OCI-LY7 (cell line): Measurements from ENCODE around the gene DNAJC24. TPM values are rescaled to one million over a fixed set of nuclear protein-coding genes. Genes with fewer than 3 reads are reported as not detected.

Experiments used
- BruUV-seq: library from RNA; stranded (reverse); fragments of 400-500 nt; replicated peaks from 2 replicates; lab custom pipeline; 2021; lab: Mats Ljungman, UMichigan
- CTCF ChIA-PET: fragments of 300-600 bp; sonication (Branson Sonifier 250); formaldehyde crosslinking; loops from one replicate; lab custom pipeline; 2022; ENCODE audit warnings: antibody characterized with exemption; ENCODE audit not compliant: unreplicated experiment; lab: Charles Lee
- POLR2A ChIA-PET: fragments of 300-600 bp; sonication (Branson Sonifier 250); formaldehyde crosslinking; loops from one replicate; lab custom pipeline; 2022; ENCODE audit warnings: antibody characterized with exemption; lab: Charles Lee
- DNase-seq: peaks from one replicate; pipeline ENCODE4 v3.0.0-alpha.2; 2015; ENCODE audit warnings: low spot score
- H2AFZ ChIP-seq: fragments of 200-600 bp; sonication (generic), shearing (Covaris generic); 2 replicates; pipeline ENCODE4 v1.6.1; 2014; ENCODE audit warnings: mild to moderate bottlenecking, antibody characterized with exemption, low read length, moderate library complexity
- H3K27ac ChIP-seq: fragments of 200-600 bp; sonication (generic); 2 replicates; pipeline ENCODE4 v1.5.1; 2014; ENCODE audit warnings: mixed run types, low read depth, mild to moderate bottlenecking, moderate library complexity, low read length, inconsistent platforms; ENCODE audit not compliant: poor library complexity, severe bottlenecking
- H3K36me3 ChIP-seq: fragments of 200-600 bp; sonication (generic); 2 replicates; pipeline ENCODE4 v1.6.1; 2014; ENCODE audit warnings: mild to moderate bottlenecking, antibody characterized with exemption, low read length, moderate library complexity, mixed read lengths; ENCODE audit not compliant: insufficient read depth
- H3K4me1 ChIP-seq: fragments of 200-600 bp; sonication (generic); 2 replicates; pipeline ENCODE4 v1.5.1; 2014; ENCODE audit warnings: mild to moderate bottlenecking, low read length; ENCODE audit not compliant: insufficient read depth, poor library complexity, severe bottlenecking
- H3K4me2 ChIP-seq: fragments of 200-600 bp; sonication (generic); 2 replicates; pipeline ENCODE4 v1.6.1; 2014; ENCODE audit warnings: mild to moderate bottlenecking, low read length
- H3K4me3 ChIP-seq: fragments of 200-600 bp; sonication (generic); 2 replicates; pipeline ENCODE4 v1.5.1; 2014; ENCODE audit warnings: mild to moderate bottlenecking, low read depth, low read length; ENCODE audit not compliant: poor library complexity, severe bottlenecking
- H3K79me2 ChIP-seq: fragments of 200-600 bp; sonication (generic); 2 replicates; pipeline ENCODE4 v1.6.1; 2016; ENCODE audit warnings: low read depth, mild to moderate bottlenecking, low read length, moderate library complexity, mixed read lengths; ENCODE audit not compliant: insufficient read depth
- H3K9me2 ChIP-seq: fragments of 200-600 bp; sonication (generic); 2 replicates; pipeline ENCODE4 v1.6.1; 2016; ENCODE audit warnings: mild to moderate bottlenecking, low read length, mixed read lengths; ENCODE audit not compliant: insufficient read depth
- H3K9me3 ChIP-seq: fragments of 200-600 bp; sonication (generic); 2 replicates; pipeline ENCODE4 v1.6.1; 2014; ENCODE audit warnings: mild to moderate bottlenecking, mixed run types, low read length, mixed read lengths
- H4K20me1 ChIP-seq: fragments of 200-600 bp; sonication (generic); 2 replicates; pipeline ENCODE4 v1.6.1; 2014; ENCODE audit warnings: mild to moderate bottlenecking, antibody characterized with exemption, low read length, moderate library complexity, mixed read lengths; ENCODE audit not compliant: insufficient read depth
- EZH2phosphoT487 ChIP-seq: fragments of 200-600 bp; sonication (generic); IDR thresholded peaks from 2 replicates; pipeline ENCODE4 v1.6.1; 2018; ENCODE audit warnings: low read depth, borderline replicate concordance, mild to moderate bottlenecking, mixed run types, antibody characterized with exemption, low read length, moderate library complexity, mixed read lengths
- intact Hi-C: fragments of 100-400 bp; cut with micrococcal nuclease; formaldehyde crosslinking; loops from one replicate; pipeline ENCODE4 v1.10.0; 2022; ENCODE audit not compliant: unreplicated experiment
- total RNA-seq, 2 experiments: library from RNA; depleted of rRNA in 1 of 2; stranded (reverse); fragments of >200 nt in 1 of 2; shearing (Covaris generic) in 1 of 2; gene quantifications; 2 replicates each; pipeline ENCODE4 v1.2.3, GENCODE V29; 2014 to 2022
- TF ChIP-seq, protein P1 (sequence below): fragments of 200-600 bp; sonication (generic); conservative IDR thresholded peaks from 2 replicates; pipeline ENCODE4 v1.5.1; 2014; ENCODE audit warnings: mild to moderate bottlenecking, antibody characterized with exemption, low read length, moderate library complexity, mixed read lengths

Gene DNAJC24
- total RNA-seq, 2 experiments from 2014 or later, result 11.6 to 16.3 TPM

DNA sequence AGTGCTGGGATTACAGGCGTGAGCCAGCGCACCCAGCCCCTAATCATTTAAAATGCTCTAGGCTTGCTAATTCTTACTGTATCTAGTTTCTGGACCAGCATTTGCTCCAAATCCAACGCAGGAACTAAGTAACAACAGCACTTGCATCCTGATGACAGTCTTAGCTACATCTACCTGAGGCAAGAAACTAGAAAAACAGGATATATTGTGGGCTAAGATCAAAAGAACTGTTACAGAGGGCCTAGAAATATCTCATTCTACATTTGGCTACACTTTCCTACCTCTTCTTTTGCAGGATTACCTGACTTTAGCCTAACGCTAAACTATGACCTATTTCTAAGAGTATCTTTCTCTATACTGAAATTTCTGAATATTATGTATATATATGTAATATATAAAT lies 7.9 kb upstream of the DNAJC24 start:
- Histone ChIP-seq H2AFZ (no peak overlapping the region), H3K4me3 (no peak overlapping the region), H3K27ac (no peak overlapping the region), H4K20me1 (no peaks in the 10 kb centered on the region), H3K9me3 (no peaks in the 10 kb centered on the region), H3K36me3 (no peaks in the 10 kb centered on the region), H3K4me1 (peaks cover 3% of the 10 kb centered on the region), H3K4me2 (no peak overlapping the region), H3K9me2 (0 out of 2 replicates have a peak, but pooled peaks cover 4% of the 10 kb centered on the region), H3K79me2 (no peaks in the 10 kb centered on the region)
- no peak for DNase-seq
- no peak for TF ChIP-seq EZH2phosphoT487
- TF ChIP-seq, protein P1, sequence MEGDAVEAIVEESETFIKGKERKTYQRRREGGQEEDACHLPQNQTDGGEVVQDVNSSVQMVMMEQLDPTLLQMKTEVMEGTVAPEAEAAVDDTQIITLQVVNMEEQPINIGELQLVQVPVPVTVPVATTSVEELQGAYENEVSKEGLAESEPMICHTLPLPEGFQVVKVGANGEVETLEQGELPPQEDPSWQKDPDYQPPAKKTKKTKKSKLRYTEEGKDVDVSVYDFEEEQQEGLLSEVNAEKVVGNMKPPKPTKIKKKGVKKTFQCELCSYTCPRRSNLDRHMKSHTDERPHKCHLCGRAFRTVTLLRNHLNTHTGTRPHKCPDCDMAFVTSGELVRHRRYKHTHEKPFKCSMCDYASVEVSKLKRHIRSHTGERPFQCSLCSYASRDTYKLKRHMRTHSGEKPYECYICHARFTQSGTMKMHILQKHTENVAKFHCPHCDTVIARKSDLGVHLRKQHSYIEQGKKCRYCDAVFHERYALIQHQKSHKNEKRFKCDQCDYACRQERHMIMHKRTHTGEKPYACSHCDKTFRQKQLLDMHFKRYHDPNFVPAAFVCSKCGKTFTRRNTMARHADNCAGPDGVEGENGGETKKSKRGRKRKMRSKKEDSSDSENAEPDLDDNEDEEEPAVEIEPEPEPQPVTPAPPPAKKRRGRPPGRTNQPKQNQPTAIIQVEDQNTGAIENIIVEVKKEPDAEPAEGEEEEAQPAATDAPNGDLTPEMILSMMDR, result no peak
- intact Hi-C loops, result no loop called here
- ChIA-PET POLR2A (no interaction called here), CTCF (no interaction called here)
- no TSS peak for BruUV-seq

DNA sequence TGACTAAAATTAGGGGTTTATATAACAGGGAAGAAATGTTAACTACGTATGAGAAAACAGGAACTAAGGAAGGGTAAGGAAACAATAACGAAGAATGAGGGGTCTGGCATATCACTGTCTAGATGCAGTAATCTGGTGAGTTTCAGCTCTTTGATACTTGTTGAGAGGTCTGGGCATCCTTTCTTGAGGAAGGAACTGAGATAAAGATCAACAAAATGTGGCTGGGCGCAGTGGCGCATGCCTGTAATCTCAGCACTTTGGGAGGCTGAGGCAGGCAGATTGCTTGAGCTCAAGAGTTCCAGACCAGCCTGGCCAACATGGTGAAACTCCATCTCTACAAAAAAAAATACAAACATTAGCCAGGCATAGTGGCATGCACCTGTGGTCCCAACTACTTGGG lies 2.9 kb upstream of the DNAJC24 start:
- POLR2A ChIA-PET, result interaction anchor here (1.8 kb wide), 1 partner anchor 12 kb away, joined by 9 read pairs; no protein-coding TSS in a partner anchor
- peaks cover 14% of the 10 kb centered on the region for H3K4me1 ChIP-seq
- no peak overlapping the region for H2AFZ ChIP-seq
- no TSS peak for BruUV-seq
- CTCF ChIA-PET, result no interaction called here
- no peaks in the 10 kb centered on the region for H4K20me1 ChIP-seq
- H3K9me3 ChIP-seq, result no peaks in the 10 kb centered on the region
- TF ChIP-seq EZH2phosphoT487, result no peak
- TF ChIP-seq, protein P1, result no peak
- no peaks in the 10 kb centered on the region for H3K9me2 ChIP-seq
- H3K4me2 ChIP-seq, result no peak overlapping the region
- H3K36me3 ChIP-seq, result no peaks in the 10 kb centered on the region
- peaks cover 15% of the 10 kb centered on the region; the same call in 1 of the 2 replicates for H3K79me2 ChIP-seq
- DNase-seq, result no peak
- intact Hi-C loops, result no loop called here
- no peak overlapping the region for H3K27ac ChIP-seq
- no peak overlapping the region for H3K4me3 ChIP-seq

DNA sequence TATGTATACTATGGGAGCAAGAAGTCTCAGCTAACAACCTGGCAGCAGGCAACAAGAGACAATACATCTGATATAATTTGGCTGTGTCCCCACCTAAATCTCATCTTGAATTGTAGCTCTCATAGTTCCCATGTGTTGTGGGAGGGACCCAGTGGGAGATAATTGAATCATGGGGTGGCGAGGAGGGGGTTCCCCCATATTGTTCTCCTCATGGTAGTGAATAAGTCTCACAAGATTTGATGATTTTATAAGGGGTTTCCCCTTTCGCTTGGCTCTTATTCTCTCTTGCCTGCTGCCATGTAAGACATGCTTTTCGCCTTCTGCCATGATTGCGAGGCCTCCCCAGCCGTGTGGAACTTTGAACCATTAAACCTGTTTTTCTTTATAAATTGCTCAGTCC lies 6.2 kb downstream of the DNAJC24 start:
- no peak overlapping the region for H3K4me2 ChIP-seq
- POLR2A ChIA-PET, result interaction anchor here (0.5 to 0.7 kb wide), 2 partner anchors 407 to 1241 kb away, joined by 3 read pairs; no protein-coding TSS in a partner anchor
- H3K4me3 ChIP-seq, result no peak overlapping the region
- peaks cover 7% of the 10 kb centered on the region; the same call in 1 of the 2 replicates for H3K79me2 ChIP-seq
- H4K20me1 ChIP-seq, result no peaks in the 10 kb centered on the region
- no peak overlapping the region for H3K27ac ChIP-seq
- no peak overlapping the region for H2AFZ ChIP-seq
- CTCF ChIA-PET, result no interaction called here
- H3K9me3 ChIP-seq, result no peaks in the 10 kb centered on the region
- no TSS peak for BruUV-seq
- no peaks in the 10 kb centered on the region for H3K9me2 ChIP-seq
- no peak for DNase-seq
- H3K36me3 ChIP-seq, result 0 out of 2 replicates have a peak, but pooled peaks cover 4% of the 10 kb centered on the region
- intact Hi-C loops, result no loop called here
- peaks cover 2% of the 10 kb centered on the region for H3K4me1 ChIP-seq
- TF ChIP-seq, protein P1, result no peak
- TF ChIP-seq EZH2phosphoT487, result no peak
